AG04449 (cell line): ENCODE results near the gene WDR70.

Source experiments
- CTCF ChIA-PET: fragments of 350-600 bp; formaldehyde crosslinking; extraction: SDS; loops from one replicate; lab custom pipeline; 2021; ENCODE audit warnings: antibody characterized with exemption; lab: Yijun Ruan, JAX
- POLR2A ChIA-PET: fragments of 400-600, 350-600 bp; formaldehyde crosslinking; extraction: SDS; loops from one replicate; lab custom pipeline; 2020; ENCODE audit warnings: antibody characterized with exemption, inconsistent platforms; lab: Yijun Ruan, JAX
- DNase-seq: peaks from one replicate; pipeline ENCODE4 v3.0.0-alpha.2; 2010; ENCODE audit warnings: low read depth, low spot score
- H3K4me3 ChIP-seq: 2 replicates; pipeline ENCODE4 v1.5.1; 2011; ENCODE audit warnings: low read depth, mild to moderate bottlenecking, control low read depth, low read length
- CTCF ChIP-seq: IDR thresholded peaks from one replicate; pipeline ENCODE4 v1.5.1; 2011; ENCODE audit warnings: mild to moderate bottlenecking, moderate library complexity, low read length, control low read depth, inconsistent platforms; ENCODE audit not compliant: insufficient read depth; ENCODE audit errors: missing control alignments

The WDR70 gene

GRCh38 chr5:37725185-37725584 lies 346.1 kb downstream of the WDR70 start:
- H3K4me3 ChIP-seq, result no peak overlapping the region
- DNase-seq, result no peak
- TF ChIP-seq CTCF, result no peak
- ChIA-PET POLR2A (interaction anchor here (0.7 to 1.7 kb wide), 4 partner anchors 12 to 85 kb away, joined by 3 to 5 read pairs (median 4); no protein-coding TSS in a partner anchor), CTCF (interaction anchor here (1.0 to 6.5 kb wide), 6 partner anchors 9 to 111 kb away, joined by 3 to 107 read pairs (median 6); no protein-coding TSS in a partner anchor)

- POLR2A ChIA-PET, result interaction anchor here (1.2 kb wide), 1 partner anchor 13 kb away, joined by 4 read pairs; no protein-coding TSS in a partner anchor
- no peak overlapping the region for H3K4me3 ChIP-seq
- CTCF ChIA-PET, result interaction anchor here (1.5 to 6.5 kb wide), 3 partner anchors 10 to 465 kb away, joined by 5 to 107 read pairs (median 11); no protein-coding TSS in a partner anchor
Observed at GRCh38 chr5:37727238-37727637, 348.1 kb downstream of the WDR70 start.

GRCh38 chr5:37730896-37731455 lies 351.9 kb downstream of the WDR70 start:
- TF ChIP-seq CTCF, result no peak
- no peak overlapping the region for H3K4me3 ChIP-seq
- no peak for DNase-seq
- POLR2A ChIA-PET, result no interaction called here
- CTCF ChIA-PET, result no interaction called here

More at GRCh38 chr5:37727238-37727637, 348.1 kb downstream of the WDR70 start:
- TF ChIP-seq CTCF, result no peak
- DNase-seq, result no peak

GRCh38 chr5:37734114-37734513 lies 355.0 kb downstream of the WDR70 start:
- no peak overlapping the region for H3K4me3 ChIP-seq
- ChIA-PET CTCF (interaction anchor here (0.7 to 11.6 kb wide), 3 partner anchors 10 to 103 kb away, joined by 3 to 107 read pairs (median 3); no protein-coding TSS in a partner anchor), POLR2A (no interaction called here)
- no peak for DNase-seq
- no peak for TF ChIP-seq CTCF

GRCh38 chr5:37735649-37736347 lies 356.7 kb downstream of the WDR70 start:
- ChIA-PET POLR2A (no interaction called here), CTCF (interaction anchor here (0.9 to 11.6 kb wide), 4 partner anchors 11 to 457 kb away, joined by 3 to 107 read pairs (median 6); no protein-coding TSS in a partner anchor)
- no peak for DNase-seq
- TF ChIP-seq CTCF, result no peak
- no peak overlapping the region for H3K4me3 ChIP-seq

GRCh38 chr5:37736397-37736796 lies 357.3 kb downstream of the WDR70 start:
- no peak for TF ChIP-seq CTCF
- CTCF ChIA-PET, result interaction anchor here (1.3 to 11.6 kb wide), 3 partner anchors 12 to 456 kb away, joined by 3 to 107 read pairs (median 8); no protein-coding TSS in a partner anchor
- H3K4me3 ChIP-seq, result no peak overlapping the region
- no peak for DNase-seq
- POLR2A ChIA-PET, result no interaction called here
